SK-N-SH (cell line): ENCODE measurements around the gene S100B.

ENCODE experiments used
- CHD2 ChIP-seq: fragments of 150-350 bp; IDR thresholded peaks from 2 replicates; pipeline ENCODE4 v1.6.1; 2018; ENCODE audit warnings: low read length; ENCODE audit not compliant: partially characterized antibody
- EP300 ChIP-seq, 2 experiments: IDR thresholded peaks; 2 replicates each; pipeline versions ENCODE4 v1.4.0 to v1.6.1; 2012; ENCODE audit warnings: borderline replicate concordance in 1 of 2, low read depth in 1 of 2, low read length in 1 of 2
- EZH2phosphoT487 ChIP-seq: fragments of 200-600 bp; sonication (generic); IDR thresholded peaks from 2 replicates; pipeline ENCODE4 v1.6.1; 2017; ENCODE audit warnings: low read depth, mixed run types, mild to moderate bottlenecking, antibody characterized with exemption, moderate library complexity, borderline replicate concordance
- FOXJ3 ChIP-seq: sonication (generic); formaldehyde crosslinking; IDR thresholded peaks from 2 replicates; pipeline ENCODE4 v1.5.1; 2020; ENCODE audit warnings: mild to moderate bottlenecking, missing genetic modification reagents
- GABPA ChIP-seq: IDR thresholded peaks from 2 replicates; pipeline ENCODE4 v1.4.0; 2012; ENCODE audit warnings: low read depth, mild to moderate bottlenecking
- NFIC ChIP-seq: IDR thresholded peaks from 2 replicates; pipeline ENCODE4 v1.4.0; 2012; ENCODE audit warnings: borderline replicate concordance
- NRF1 ChIP-seq: IDR thresholded peaks from 2 replicates; pipeline ENCODE4 v1.6.1; 2012; ENCODE audit warnings: low read depth, mild to moderate bottlenecking, low read length
- RFX5 ChIP-seq: IDR thresholded peaks from 2 replicates; pipeline ENCODE4 v1.6.1; 2012; ENCODE audit warnings: mild to moderate bottlenecking, improper control_type of control experiment, low read length
- TCF12 ChIP-seq: IDR thresholded peaks from 2 replicates; pipeline ENCODE4 v1.4.0; 2012
- YY1 ChIP-seq: IDR thresholded peaks from 2 replicates; pipeline ENCODE4 v1.4.0; 2012; ENCODE audit warnings: low read depth, mild to moderate bottlenecking
- TF ChIP-seq, protein P1 (sequence below): fragments of 200-600 bp; sonication (generic); IDR thresholded peaks from 2 replicates; pipeline ENCODE4 v1.6.1; 2017; ENCODE audit warnings: antibody characterized with exemption, mild to moderate bottlenecking, moderate library complexity
- TF ChIP-seq, protein P2 (sequence below): IDR thresholded peaks from 2 replicates; pipeline ENCODE4 v1.4.0; 2012; ENCODE audit warnings: low read depth
- TF ChIP-seq, protein P3 (sequence below): IDR thresholded peaks from 2 replicates; pipeline ENCODE4 v1.4.0; 2012; ENCODE audit warnings: low read depth, borderline replicate concordance
- TF ChIP-seq, protein P4 (sequence below): IDR thresholded peaks from 2 replicates; pipeline ENCODE4 v1.6.1; 2012; ENCODE audit warnings: mild to moderate bottlenecking, low read depth, low read length, moderate library complexity

DNA sequence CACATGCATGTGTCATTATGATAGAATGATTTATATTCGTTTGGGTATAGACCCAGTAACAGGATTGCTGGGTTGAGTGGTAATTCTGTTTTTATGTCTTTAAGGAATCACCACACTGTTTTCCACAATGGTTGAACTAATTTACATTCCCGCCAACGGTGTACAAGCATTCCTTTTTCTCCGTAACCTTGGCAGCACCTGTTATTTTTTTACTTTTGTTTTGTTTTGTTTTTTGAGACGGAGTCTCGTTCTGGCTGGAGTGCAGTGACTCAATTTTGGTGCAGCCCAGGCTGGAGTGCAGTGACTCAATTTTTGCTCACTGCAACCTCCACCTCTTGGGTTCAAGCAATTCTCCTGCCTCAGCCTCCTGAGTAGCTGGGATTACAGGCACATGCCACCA, 8.5 kb upstream of the S100B start:
- TF ChIP-seq TCF12 (no peak), FOXJ3 (no peak), NRF1 (no peak), YY1 (no peak), RFX5 (no peak), EP300 (IDR thresholded peaks at IDR 0.05; ENCODE audit: borderline replicate concordance in 1 of 2, low read depth in 1 of 2, low read length in 1 of 2) (no peak), NFIC (no peak), GABPA (no peak), CHD2 (no peak), EZH2phosphoT487 (no peak)
- TF ChIP-seq, protein P1, sequence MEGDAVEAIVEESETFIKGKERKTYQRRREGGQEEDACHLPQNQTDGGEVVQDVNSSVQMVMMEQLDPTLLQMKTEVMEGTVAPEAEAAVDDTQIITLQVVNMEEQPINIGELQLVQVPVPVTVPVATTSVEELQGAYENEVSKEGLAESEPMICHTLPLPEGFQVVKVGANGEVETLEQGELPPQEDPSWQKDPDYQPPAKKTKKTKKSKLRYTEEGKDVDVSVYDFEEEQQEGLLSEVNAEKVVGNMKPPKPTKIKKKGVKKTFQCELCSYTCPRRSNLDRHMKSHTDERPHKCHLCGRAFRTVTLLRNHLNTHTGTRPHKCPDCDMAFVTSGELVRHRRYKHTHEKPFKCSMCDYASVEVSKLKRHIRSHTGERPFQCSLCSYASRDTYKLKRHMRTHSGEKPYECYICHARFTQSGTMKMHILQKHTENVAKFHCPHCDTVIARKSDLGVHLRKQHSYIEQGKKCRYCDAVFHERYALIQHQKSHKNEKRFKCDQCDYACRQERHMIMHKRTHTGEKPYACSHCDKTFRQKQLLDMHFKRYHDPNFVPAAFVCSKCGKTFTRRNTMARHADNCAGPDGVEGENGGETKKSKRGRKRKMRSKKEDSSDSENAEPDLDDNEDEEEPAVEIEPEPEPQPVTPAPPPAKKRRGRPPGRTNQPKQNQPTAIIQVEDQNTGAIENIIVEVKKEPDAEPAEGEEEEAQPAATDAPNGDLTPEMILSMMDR = no peak
- TF ChIP-seq, protein P2, sequence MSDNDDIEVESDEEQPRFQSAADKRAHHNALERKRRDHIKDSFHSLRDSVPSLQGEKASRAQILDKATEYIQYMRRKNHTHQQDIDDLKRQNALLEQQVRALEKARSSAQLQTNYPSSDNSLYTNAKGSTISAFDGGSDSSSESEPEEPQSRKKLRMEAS = no peak
- TF ChIP-seq, protein P3, sequence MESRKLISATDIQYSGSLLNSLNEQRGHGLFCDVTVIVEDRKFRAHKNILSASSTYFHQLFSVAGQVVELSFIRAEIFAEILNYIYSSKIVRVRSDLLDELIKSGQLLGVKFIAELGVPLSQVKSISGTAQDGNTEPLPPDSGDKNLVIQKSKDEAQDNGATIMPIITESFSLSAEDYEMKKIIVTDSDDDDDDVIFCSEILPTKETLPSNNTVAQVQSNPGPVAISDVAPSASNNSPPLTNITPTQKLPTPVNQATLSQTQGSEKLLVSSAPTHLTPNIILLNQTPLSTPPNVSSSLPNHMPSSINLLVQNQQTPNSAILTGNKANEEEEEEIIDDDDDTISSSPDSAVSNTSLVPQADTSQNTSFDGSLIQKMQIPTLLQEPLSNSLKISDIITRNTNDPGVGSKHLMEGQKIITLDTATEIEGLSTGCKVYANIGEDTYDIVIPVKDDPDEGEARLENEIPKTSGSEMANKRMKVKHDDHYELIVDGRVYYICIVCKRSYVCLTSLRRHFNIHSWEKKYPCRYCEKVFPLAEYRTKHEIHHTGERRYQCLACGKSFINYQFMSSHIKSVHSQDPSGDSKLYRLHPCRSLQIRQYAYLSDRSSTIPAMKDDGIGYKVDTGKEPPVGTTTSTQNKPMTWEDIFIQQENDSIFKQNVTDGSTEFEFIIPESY = no peak
- TF ChIP-seq, protein P4, sequence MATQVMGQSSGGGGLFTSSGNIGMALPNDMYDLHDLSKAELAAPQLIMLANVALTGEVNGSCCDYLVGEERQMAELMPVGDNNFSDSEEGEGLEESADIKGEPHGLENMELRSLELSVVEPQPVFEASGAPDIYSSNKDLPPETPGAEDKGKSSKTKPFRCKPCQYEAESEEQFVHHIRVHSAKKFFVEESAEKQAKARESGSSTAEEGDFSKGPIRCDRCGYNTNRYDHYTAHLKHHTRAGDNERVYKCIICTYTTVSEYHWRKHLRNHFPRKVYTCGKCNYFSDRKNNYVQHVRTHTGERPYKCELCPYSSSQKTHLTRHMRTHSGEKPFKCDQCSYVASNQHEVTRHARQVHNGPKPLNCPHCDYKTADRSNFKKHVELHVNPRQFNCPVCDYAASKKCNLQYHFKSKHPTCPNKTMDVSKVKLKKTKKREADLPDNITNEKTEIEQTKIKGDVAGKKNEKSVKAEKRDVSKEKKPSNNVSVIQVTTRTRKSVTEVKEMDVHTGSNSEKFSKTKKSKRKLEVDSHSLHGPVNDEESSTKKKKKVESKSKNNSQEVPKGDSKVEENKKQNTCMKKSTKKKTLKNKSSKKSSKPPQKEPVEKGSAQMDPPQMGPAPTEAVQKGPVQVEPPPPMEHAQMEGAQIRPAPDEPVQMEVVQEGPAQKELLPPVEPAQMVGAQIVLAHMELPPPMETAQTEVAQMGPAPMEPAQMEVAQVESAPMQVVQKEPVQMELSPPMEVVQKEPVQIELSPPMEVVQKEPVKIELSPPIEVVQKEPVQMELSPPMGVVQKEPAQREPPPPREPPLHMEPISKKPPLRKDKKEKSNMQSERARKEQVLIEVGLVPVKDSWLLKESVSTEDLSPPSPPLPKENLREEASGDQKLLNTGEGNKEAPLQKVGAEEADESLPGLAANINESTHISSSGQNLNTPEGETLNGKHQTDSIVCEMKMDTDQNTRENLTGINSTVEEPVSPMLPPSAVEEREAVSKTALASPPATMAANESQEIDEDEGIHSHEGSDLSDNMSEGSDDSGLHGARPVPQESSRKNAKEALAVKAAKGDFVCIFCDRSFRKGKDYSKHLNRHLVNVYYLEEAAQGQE = no peak
